HepG2 (cell line): Measurements from ENCODE around the gene MCEE.
A peak's percentile ranks its signal among the peaks of the same experiment; 100 is the strongest.
"Not testable (repeated sequence)": the region's sequence is repeated elsewhere in the genome, so short reads cannot be mapped to it uniquely, and the experiment has no call there.

Experiments used
- ELF1 ChIP-seq: sonication (generic); formaldehyde crosslinking; IDR thresholded peaks from 2 replicates; pipeline ENCODE4 v1.4.0; 2020; ENCODE audit warnings: missing genetic modification reagents
- EP300 ChIP-seq, 3 experiments: sonication (generic) in 1 of 3; formaldehyde crosslinking in 1 of 3; IDR thresholded peaks; 2 replicates each; pipeline versions ENCODE4 v1.5.1 to v1.6.1; 2011 to 2020; ENCODE audit warnings: low read depth in 2 of 3, low read length in 2 of 3, borderline replicate concordance in 1 of 3, improper control_type of control experiment in 1 of 3, mild to moderate bottlenecking in 1 of 3, missing genetic modification reagents in 1 of 3, moderate library complexity in 1 of 3
- FOXK1 ChIP-seq: sonication (generic); formaldehyde crosslinking; IDR thresholded peaks from 2 replicates; pipeline ENCODE4 v1.4.0; 2020; ENCODE audit warnings: low read depth, missing genetic modification reagents, borderline replicate concordance
- PPARG ChIP-seq: conservative IDR thresholded peaks from 2 replicates; pipeline ENCODE4 v1.6.1; 2016; ENCODE audit warnings: missing biosample characterization, missing genetic modification reagents
- SP4 ChIP-seq: sonication (generic); formaldehyde crosslinking; IDR thresholded peaks from 2 replicates; pipeline ENCODE4 v1.8.1; 2023; ENCODE audit warnings: mild to moderate bottlenecking, missing genetic modification reagents
- ZNF10 ChIP-seq: sonication (generic); formaldehyde crosslinking; IDR thresholded peaks from 2 replicates; pipeline ENCODE4 v1.4.0; 2020; ENCODE audit warnings: mild to moderate bottlenecking, low read depth, missing genetic modification reagents, borderline replicate concordance
- TF ChIP-seq, protein P1 (sequence below): sonication (generic); formaldehyde crosslinking; IDR thresholded peaks from 2 replicates; pipeline ENCODE4 v1.5.0; 2020; ENCODE audit warnings: mild to moderate bottlenecking, missing genetic modification reagents, moderate library complexity
- TF ChIP-seq, protein P2 (sequence below), 2 experiments: IDR thresholded peaks; 2 replicates each; pipeline ENCODE4 v1.6.1; 2011 to 2012; ENCODE audit warnings: low read length in 2 of 2, borderline replicate concordance in 1 of 2, low read depth in 1 of 2, mild to moderate bottlenecking in 1 of 2, moderate library complexity in 1 of 2

GRCh38 chr2:71131387-71132166 is 1.5 kb upstream of the MCEE start:
- TF ChIP-seq ZNF10 (CRISPR knock-in tag); SP4 (CRISPR knock-in tag); ELF1 (CRISPR knock-in tag); FOXK1; PPARG (CRISPR knock-in tag): not testable (repeated sequence)
- TF ChIP-seq EP300 (IDR thresholded peaks at IDR 0.05; ENCODE audit: low read depth in 2 of 2, low read length in 2 of 2) = peak in 1 of 2 experiments; percentile 81; a peak in 2 of 4 replicates
- peak; percentile 38; the same call in 1 of the 2 replicates for TF ChIP-seq EP300 (CRISPR knock-in tag; IDR thresholded peaks at IDR 0.05; ENCODE audit: borderline replicate concordance)
- TF ChIP-seq, protein P1, sequence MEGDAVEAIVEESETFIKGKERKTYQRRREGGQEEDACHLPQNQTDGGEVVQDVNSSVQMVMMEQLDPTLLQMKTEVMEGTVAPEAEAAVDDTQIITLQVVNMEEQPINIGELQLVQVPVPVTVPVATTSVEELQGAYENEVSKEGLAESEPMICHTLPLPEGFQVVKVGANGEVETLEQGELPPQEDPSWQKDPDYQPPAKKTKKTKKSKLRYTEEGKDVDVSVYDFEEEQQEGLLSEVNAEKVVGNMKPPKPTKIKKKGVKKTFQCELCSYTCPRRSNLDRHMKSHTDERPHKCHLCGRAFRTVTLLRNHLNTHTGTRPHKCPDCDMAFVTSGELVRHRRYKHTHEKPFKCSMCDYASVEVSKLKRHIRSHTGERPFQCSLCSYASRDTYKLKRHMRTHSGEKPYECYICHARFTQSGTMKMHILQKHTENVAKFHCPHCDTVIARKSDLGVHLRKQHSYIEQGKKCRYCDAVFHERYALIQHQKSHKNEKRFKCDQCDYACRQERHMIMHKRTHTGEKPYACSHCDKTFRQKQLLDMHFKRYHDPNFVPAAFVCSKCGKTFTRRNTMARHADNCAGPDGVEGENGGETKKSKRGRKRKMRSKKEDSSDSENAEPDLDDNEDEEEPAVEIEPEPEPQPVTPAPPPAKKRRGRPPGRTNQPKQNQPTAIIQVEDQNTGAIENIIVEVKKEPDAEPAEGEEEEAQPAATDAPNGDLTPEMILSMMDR (CRISPR knock-in tag) = not testable (repeated sequence)
- TF ChIP-seq, protein P2, sequence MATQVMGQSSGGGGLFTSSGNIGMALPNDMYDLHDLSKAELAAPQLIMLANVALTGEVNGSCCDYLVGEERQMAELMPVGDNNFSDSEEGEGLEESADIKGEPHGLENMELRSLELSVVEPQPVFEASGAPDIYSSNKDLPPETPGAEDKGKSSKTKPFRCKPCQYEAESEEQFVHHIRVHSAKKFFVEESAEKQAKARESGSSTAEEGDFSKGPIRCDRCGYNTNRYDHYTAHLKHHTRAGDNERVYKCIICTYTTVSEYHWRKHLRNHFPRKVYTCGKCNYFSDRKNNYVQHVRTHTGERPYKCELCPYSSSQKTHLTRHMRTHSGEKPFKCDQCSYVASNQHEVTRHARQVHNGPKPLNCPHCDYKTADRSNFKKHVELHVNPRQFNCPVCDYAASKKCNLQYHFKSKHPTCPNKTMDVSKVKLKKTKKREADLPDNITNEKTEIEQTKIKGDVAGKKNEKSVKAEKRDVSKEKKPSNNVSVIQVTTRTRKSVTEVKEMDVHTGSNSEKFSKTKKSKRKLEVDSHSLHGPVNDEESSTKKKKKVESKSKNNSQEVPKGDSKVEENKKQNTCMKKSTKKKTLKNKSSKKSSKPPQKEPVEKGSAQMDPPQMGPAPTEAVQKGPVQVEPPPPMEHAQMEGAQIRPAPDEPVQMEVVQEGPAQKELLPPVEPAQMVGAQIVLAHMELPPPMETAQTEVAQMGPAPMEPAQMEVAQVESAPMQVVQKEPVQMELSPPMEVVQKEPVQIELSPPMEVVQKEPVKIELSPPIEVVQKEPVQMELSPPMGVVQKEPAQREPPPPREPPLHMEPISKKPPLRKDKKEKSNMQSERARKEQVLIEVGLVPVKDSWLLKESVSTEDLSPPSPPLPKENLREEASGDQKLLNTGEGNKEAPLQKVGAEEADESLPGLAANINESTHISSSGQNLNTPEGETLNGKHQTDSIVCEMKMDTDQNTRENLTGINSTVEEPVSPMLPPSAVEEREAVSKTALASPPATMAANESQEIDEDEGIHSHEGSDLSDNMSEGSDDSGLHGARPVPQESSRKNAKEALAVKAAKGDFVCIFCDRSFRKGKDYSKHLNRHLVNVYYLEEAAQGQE (IDR thresholded peaks at IDR 0.05; ENCODE audit: borderline replicate concordance in 1 of 2, low read depth in 1 of 2, low read length in 2 of 2) = not testable (repeated sequence)
